ENCODE results near the gene MTF2. TPM values are rescaled to one million over a fixed set of nuclear protein-coding genes. Genes with fewer than 3 reads are reported as not detected.

The MTF2 gene
- polyA plus RNA-seq, 2 donors, result 4.7 to 7.8 TPM

Other genes starting within 250 kb of the MTF2 start
- gene RPL5, start 247.2 kb upstream of the MTF2 start, polyA plus RNA-seq, result 1,000 to 10,000 TPM; 1,458 to 1,852 TPM
- gene DIPK1A, start 117.8 kb upstream of the MTF2 start, polyA plus RNA-seq, result 1 to 10 TPM; 2.3 to 4.5 TPM
- gene TMED5, start 101.1 kb downstream of the MTF2 start, polyA plus RNA-seq, result 10 to 100 TPM in 1 of 2 donors, 1 to 10 TPM in 1; 5.6 to 11.2 TPM
- gene CCDC18, start 101.4 kb downstream of the MTF2 start, polyA plus RNA-seq, result 1 to 10 TPM; 2.6 to 6.7 TPM